K562 (cell line): ENCODE measurements around the gene SOX8. TPM values are rescaled to one million over a fixed set of nuclear protein-coding genes. Genes with fewer than 3 reads are reported as not detected.

Experiments
- ARID2 ChIP-seq: fragments of 450-650 bp; IDR thresholded peaks from 2 replicates; pipeline ENCODE4 v1.6.1; 2017; ENCODE audit warnings: antibody characterized with exemption, mild to moderate bottlenecking
- GABPB1 ChIP-seq: sonication (generic); formaldehyde crosslinking; IDR thresholded peaks from 2 replicates; pipeline ENCODE4 v1.8.0; 2022; ENCODE audit warnings: mild to moderate bottlenecking, missing genetic modification reagents
- ILK ChIP-seq: fragments of 450-650 bp; IDR thresholded peaks from 2 replicates; pipeline ENCODE4 v1.6.1; 2016; ENCODE audit warnings: missing genetic modification characterization, low read depth, mild to moderate bottlenecking, missing compliant biosample characterization, moderate library complexity, borderline replicate concordance
- PCBP1 ChIP-seq: fragments of 200-400 bp; formaldehyde crosslinking; IDR thresholded peaks from 2 replicates; pipeline ENCODE4 v1.6.1; 2018; ENCODE audit warnings: mild to moderate bottlenecking, low read depth, low read length; ENCODE audit not compliant: poor library complexity, severe bottlenecking
- RCOR1 ChIP-seq, 2 experiments: IDR thresholded peaks; 2 replicates each; pipeline ENCODE4 v1.6.1; 2012; ENCODE audit warnings: low read depth in 2 of 2, low read length in 2 of 2, borderline replicate concordance in 1 of 2, improper control_type of control experiment in 1 of 2
- SAP30 ChIP-seq: fragments of 200-600 bp; sonication (generic); IDR thresholded peaks from 2 replicates; pipeline ENCODE4 v1.6.1; 2012; ENCODE audit warnings: borderline replicate concordance, low read depth, mild to moderate bottlenecking, moderate library complexity, low read length, control low read depth, inconsistent platforms; ENCODE audit not compliant: insufficient read depth, poor library complexity, severe bottlenecking
- SIN3A ChIP-seq, 2 experiments: fragments of 150-350 bp in 1 of 2; IDR thresholded peaks; 2 replicates each; pipeline ENCODE4 v1.6.1; 2011 to 2016; ENCODE audit warnings: borderline replicate concordance in 2 of 2, low read depth in 2 of 2, low read length in 2 of 2, mild to moderate bottlenecking in 2 of 2, moderate library complexity in 2 of 2; ENCODE audit not compliant: control insufficient read depth in 1 of 2
- TCF7L2 ChIP-seq: fragments of 150-350 bp; IDR thresholded peaks from 2 replicates; pipeline ENCODE4 v1.6.1; 2016; ENCODE audit warnings: low read depth, mild to moderate bottlenecking, low read length, moderate library complexity
- polyA plus RNA-seq, 8 experiments: library from polyadenylated mRNA; depleted of rRNA in 4 of 8; stranded (reverse) in 5 of 8; unstranded in 3 of 8; fragments of >200 nt; fragmentation: Nextera tagmentation in 2 of 8; fragmentation: Illumina TruSeq in 1 of 8; extraction: Ambion mirVana in 2 of 8; extraction: Trizol in 1 of 8; gene quantifications; 2 replicates each; pipeline versions ENCODE4 v1.2.1 to v1.2.3, GENCODE V29; 2011 to 2014; ENCODE audit warnings: inconsistent platforms in 1 of 8, missing spikeins in 1 of 8
- total RNA-seq, 7 experiments: library from RNA; depleted of rRNA in 6 of 7; stranded (reverse); fragments of >200 nt in 6 of 7; fragmentation: Illumina TruSeq in 2 of 7; extraction: Trizol in 2 of 7; gene quantifications; 2 replicates each; pipeline versions ENCODE4 v1.2.1 to v1.2.3, GENCODE V29; 2011 to 2021; ENCODE audit warnings: low replicate concordance in 1 of 7
- TF ChIP-seq, protein P1 (sequence below): fragments of 450-650 bp; formaldehyde crosslinking; IDR thresholded peaks from 2 replicates; pipeline ENCODE4 v1.4.0; 2020; ENCODE audit warnings: mild to moderate bottlenecking, moderate library complexity

Gene SOX8
- total and polyA plus RNA-seq, 9 of the 15 experiments (the other 6 are each of a cell fraction or from before 2014, with no cell fraction given) = 0.07 to 0.15 (median 0.15) TPM; not detected in 6

- TF ChIP-seq, protein P1, sequence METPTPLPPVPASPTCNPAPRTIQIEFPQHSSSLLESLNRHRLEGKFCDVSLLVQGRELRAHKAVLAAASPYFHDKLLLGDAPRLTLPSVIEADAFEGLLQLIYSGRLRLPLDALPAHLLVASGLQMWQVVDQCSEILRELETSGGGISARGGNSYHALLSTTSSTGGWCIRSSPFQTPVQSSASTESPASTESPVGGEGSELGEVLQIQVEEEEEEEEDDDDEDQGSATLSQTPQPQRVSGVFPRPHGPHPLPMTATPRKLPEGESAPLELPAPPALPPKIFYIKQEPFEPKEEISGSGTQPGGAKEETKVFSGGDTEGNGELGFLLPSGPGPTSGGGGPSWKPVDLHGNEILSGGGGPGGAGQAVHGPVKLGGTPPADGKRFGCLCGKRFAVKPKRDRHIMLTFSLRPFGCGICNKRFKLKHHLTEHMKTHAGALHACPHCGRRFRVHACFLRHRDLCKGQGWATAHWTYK (CRISPR knock-in tag) = no peak
- TF ChIP-seq SIN3A (IDR thresholded peaks at IDR 0.05; ENCODE audit: borderline replicate concordance in 2 of 2, control insufficient read depth in 1 of 2, low read depth in 2 of 2, low read length in 2 of 2) (no peak), GABPB1 (CRISPR knock-in tag) (no peak), RCOR1 (IDR thresholded peaks at IDR 0.05; ENCODE audit: borderline replicate concordance in 1 of 2, low read depth in 2 of 2, low read length in 2 of 2) (no peak), ARID2 (no peak), ILK (no peak), SAP30 (no peak), PCBP1 (no peak), TCF7L2 (no peak)
These were observed 9.6 kb upstream of the SOX8 start (continued) for GRCh38 chr16:971981-972315.
